ENCODE data around the gene BCL2L1. TPM values are rescaled to one million over a fixed set of nuclear protein-coding genes. Genes with fewer than 3 reads are reported as not detected.

The BCL2L1 gene
- total and polyA plus RNA-seq, 2 experiments from 2014 or later, result 42.4 to 110 TPM

GRCh38 chr20:31681128-31681727 lies 41.4 kb downstream of the BCL2L1 start:
- Histone ChIP-seq H3K27ac (ENCODE audit: low read depth) (no peak overlapping the region), H4K20me1 (replicated peaks; ENCODE audit: insufficient read depth) (peaks cover 28% of the 10 kb centered on the region), H3K79me2 (replicated peaks; ENCODE audit: insufficient read depth) (peaks cover 73% of the 10 kb centered on the region), H2AFZ (no peak overlapping the region), H3K4me1 (ENCODE audit: insufficient read depth) (peaks cover 19% of the 10 kb centered on the region), H3K4me3 (no peak overlapping the region), H3K9me2 (ENCODE audit: insufficient read depth) (peaks cover under 1% of the 10 kb centered on the region; the same call in 1 of the 2 replicates), H3K4me2 (no peak overlapping the region), H3K36me3 (ENCODE audit: insufficient read depth) (0 out of 2 replicates have a peak, but pooled peaks cover 12% of the 10 kb centered on the region), H3F3A (replicated peaks; ENCODE audit: low read depth) (peaks cover 33% of the 10 kb centered on the region), H3K27me3 (ENCODE audit: insufficient read depth) (no peaks in the 10 kb centered on the region)
- Mint-ChIP-seq H3K27ac (no peak overlapping the region), H3K36me3 (ENCODE audit: low read depth) (peaks cover 13% of the 10 kb centered on the region), H3K9me3 (no peaks in the 10 kb centered on the region), H3K27me3 (ENCODE audit: insufficient read depth, low read depth, poor library complexity) (peaks cover 5% of the 10 kb centered on the region), H3K4me3 (no peak overlapping the region), H3K4me1 (peaks cover 23% of the 10 kb centered on the region)
- ATAC-seq (no peak), DNase-seq (ENCODE audit: low spot score) (no peak)
- TF ChIP-seq CREB1 (CRISPR knock-in tag; IDR thresholded peaks at IDR 0.05; ENCODE audit: low read depth) (no peak), NANOG (IDR thresholded peaks at IDR 0.05; ENCODE audit: borderline replicate concordance) (no peak)

- Histone ChIP-seq H3K4me2 (no peak overlapping the region), H3F3A (replicated peaks; ENCODE audit: low read depth) (peaks cover 37% of the 10 kb centered on the region), H3K27ac (ENCODE audit: low read depth) (peak overlapping the region; percentile 40; the same call in 1 of the 2 replicates), H4K20me1 (replicated peaks; ENCODE audit: insufficient read depth) (peaks cover 33% of the 10 kb centered on the region), H3K36me3 (ENCODE audit: insufficient read depth) (0 out of 2 replicates have a peak, but pooled peaks cover 12% of the 10 kb centered on the region), H3K4me1 (ENCODE audit: insufficient read depth) (peaks cover 17% of the 10 kb centered on the region), H3K79me2 (replicated peaks; ENCODE audit: insufficient read depth) (peaks cover 74% of the 10 kb centered on the region), H2AFZ (no peak overlapping the region), H3K9me2 (ENCODE audit: insufficient read depth) (no peaks in the 10 kb centered on the region; the same call in 1 of the 2 replicates), H3K27me3 (ENCODE audit: insufficient read depth) (no peaks in the 10 kb centered on the region), H3K4me3 (no peak overlapping the region)
- no peak for DNase-seq (ENCODE audit: low spot score)
- Mint-ChIP-seq H3K36me3 (ENCODE audit: low read depth) (peaks cover 12% of the 10 kb centered on the region), H3K27ac (no peak overlapping the region), H3K4me1 (peaks cover 20% of the 10 kb centered on the region), H3K4me3 (no peak overlapping the region), H3K27me3 (ENCODE audit: insufficient read depth, low read depth, poor library complexity) (peaks cover 2% of the 10 kb centered on the region), H3K9me3 (no peaks in the 10 kb centered on the region)
- no peak for ATAC-seq
- no peak for TF ChIP-seq STAT1 (IDR thresholded peaks at IDR 0.05; ENCODE audit: unreplicated experiment)
- no peak for TF ChIP-seq REST (IDR thresholded peaks at IDR 0.05; ENCODE audit: unreplicated experiment)
- no peak for TF ChIP-seq NANOG (IDR thresholded peaks at IDR 0.05; ENCODE audit: borderline replicate concordance)
- no peak for TF ChIP-seq ZNF114 (CRISPR knock-in tag; IDR thresholded peaks at IDR 0.05)
- no peak for TF ChIP-seq ZNF331 (CRISPR knock-in tag; IDR thresholded peaks at IDR 0.05; ENCODE audit: low read depth)
- TF ChIP-seq EZH2phosphoT487 (IDR thresholded peaks at IDR 0.05; ENCODE audit: unreplicated experiment), result no peak
- TF ChIP-seq ETS1 (IDR thresholded peaks at IDR 0.05), result no peak
- no peak for TF ChIP-seq CTCF (conservative IDR thresholded peaks at IDR 0.05; ENCODE audit: low read depth in 2 of 2)
- no peak for TF ChIP-seq CREB1 (CRISPR knock-in tag; IDR thresholded peaks at IDR 0.05; ENCODE audit: low read depth)
- no peak for TF ChIP-seq POLR2AphosphoS5 (IDR thresholded peaks at IDR 0.05; ENCODE audit: low read depth)
- no peak for TF ChIP-seq EZH2 (IDR thresholded peaks at IDR 0.05; ENCODE audit: low read depth, unreplicated experiment)
Measured at GRCh38 chr20:31680286-31681127, 42.2 kb downstream of the BCL2L1 start.

All from GM23338 (cell line).